Measurements from ENCODE around the gene PVR. TPM values are rescaled to one million over a fixed set of nuclear protein-coding genes. Genes with fewer than 3 reads are reported as not detected.
A peak's percentile ranks its signal among the peaks of the same experiment; 100 is the strongest.

The PVR gene
- total RNA-seq, 1 experiment from 2014 or later: 52.1 TPM

- no TSS peak for BruUV-seq (replicated peaks)
- no peak for DNase-seq
- Histone ChIP-seq H3K36me3 (ENCODE audit: low read depth) (peaks cover 11% of the 10 kb centered on the region; the same call in 1 of the 2 replicates), H3K9me2 (ENCODE audit: insufficient read depth) (no peaks in the 10 kb centered on the region), H3K4me2 (peak overlapping the region; percentile 80; the same call in 1 of the 2 replicates), H3K4me3 (peak overlapping the region; percentile 88; the same call in 1 of the 2 replicates), H3F3A (ENCODE audit: insufficient read depth, low read depth) (peaks cover 31% of the 10 kb centered on the region), H3K27ac (no peak overlapping the region), H3K27me3 (ENCODE audit: insufficient read depth, low read depth) (no peaks in the 10 kb centered on the region), H3K79me2 (ENCODE audit: low read depth) (peaks cover 56% of the 10 kb centered on the region), H3K4me1 (replicated peaks; ENCODE audit: insufficient read depth) (peaks cover 51% of the 10 kb centered on the region), H2AFZ (no peak overlapping the region), H4K20me1 (ENCODE audit: insufficient read depth) (peaks cover 15% of the 10 kb centered on the region), H3K9me3 (ENCODE audit: insufficient read depth, low read depth) (no peaks in the 10 kb centered on the region)
- ChIA-PET POLR2A (ENCODE audit: unreplicated experiment) (interaction anchor here (0.7 kb wide), 1 partner anchor 57 kb away, joined by 6 read pairs; no protein-coding TSS in a partner anchor), CTCF (no interaction called here)
- intact Hi-C loops (cut with micrococcal nuclease; ENCODE audit: unreplicated experiment): no loop called here
- TF ChIP-seq, protein P1, sequence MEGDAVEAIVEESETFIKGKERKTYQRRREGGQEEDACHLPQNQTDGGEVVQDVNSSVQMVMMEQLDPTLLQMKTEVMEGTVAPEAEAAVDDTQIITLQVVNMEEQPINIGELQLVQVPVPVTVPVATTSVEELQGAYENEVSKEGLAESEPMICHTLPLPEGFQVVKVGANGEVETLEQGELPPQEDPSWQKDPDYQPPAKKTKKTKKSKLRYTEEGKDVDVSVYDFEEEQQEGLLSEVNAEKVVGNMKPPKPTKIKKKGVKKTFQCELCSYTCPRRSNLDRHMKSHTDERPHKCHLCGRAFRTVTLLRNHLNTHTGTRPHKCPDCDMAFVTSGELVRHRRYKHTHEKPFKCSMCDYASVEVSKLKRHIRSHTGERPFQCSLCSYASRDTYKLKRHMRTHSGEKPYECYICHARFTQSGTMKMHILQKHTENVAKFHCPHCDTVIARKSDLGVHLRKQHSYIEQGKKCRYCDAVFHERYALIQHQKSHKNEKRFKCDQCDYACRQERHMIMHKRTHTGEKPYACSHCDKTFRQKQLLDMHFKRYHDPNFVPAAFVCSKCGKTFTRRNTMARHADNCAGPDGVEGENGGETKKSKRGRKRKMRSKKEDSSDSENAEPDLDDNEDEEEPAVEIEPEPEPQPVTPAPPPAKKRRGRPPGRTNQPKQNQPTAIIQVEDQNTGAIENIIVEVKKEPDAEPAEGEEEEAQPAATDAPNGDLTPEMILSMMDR (conservative IDR thresholded peaks at IDR 0.05): no peak
- no peak for TF ChIP-seq EZH2 (IDR thresholded peaks at IDR 0.05; ENCODE audit: low read depth)
These were observed 1.3 kb upstream of the PVR start for GRCh38 chr19:44642377-44642776.

GRCh38 chr19:44644402-44645016, 799 bp downstream of the PVR start:
- H3K4me3 ChIP-seq: peak overlapping the region; percentile 88
- intact Hi-C loops (cut with micrococcal nuclease; ENCODE audit: unreplicated experiment): loop anchor here (1.0 kb wide), 1 partner anchor 56 kb away; no protein-coding TSS in a partner anchor
- H3K27me3 ChIP-seq (ENCODE audit: insufficient read depth, low read depth): no peaks in the 10 kb centered on the region
- TF ChIP-seq, protein P1 (conservative IDR thresholded peaks at IDR 0.05): no peak
- no peak for TF ChIP-seq EZH2 (IDR thresholded peaks at IDR 0.05; ENCODE audit: low read depth)
- no peaks in the 10 kb centered on the region for H3K9me3 ChIP-seq (ENCODE audit: insufficient read depth, low read depth)
- peaks cover 29% of the 10 kb centered on the region for H3K36me3 ChIP-seq (ENCODE audit: low read depth)
- H3K9me2 ChIP-seq (ENCODE audit: insufficient read depth): no peaks in the 10 kb centered on the region
- ChIA-PET CTCF (interaction anchor here (0.7 kb wide), 3 partner anchors 17 to 68 kb away, joined by 9 to 11 read pairs (median 10); no protein-coding TSS in a partner anchor), POLR2A (ENCODE audit: unreplicated experiment) (interaction anchor here (0.5 to 1.0 kb wide), 5 partner anchors 19 to 1022 kb away, joined by 3 to 5 read pairs (median 3); no protein-coding TSS in a partner anchor)
- H3K4me2 ChIP-seq: peak overlapping the region; percentile 80
- peaks cover 76% of the 10 kb centered on the region for H3K79me2 ChIP-seq (ENCODE audit: low read depth)
- DNase-seq: peak; percentile 48 to 62
- H3F3A ChIP-seq (ENCODE audit: insufficient read depth, low read depth): peaks cover 49% of the 10 kb centered on the region
- peak overlapping the region; percentile 92 for H3K27ac ChIP-seq
- peaks cover 27% of the 10 kb centered on the region for H4K20me1 ChIP-seq (ENCODE audit: insufficient read depth)
- BruUV-seq (replicated peaks): no TSS peak
- H2AFZ ChIP-seq: peak overlapping the region; percentile 67
- peaks cover 48% of the 10 kb centered on the region for H3K4me1 ChIP-seq (replicated peaks; ENCODE audit: insufficient read depth)

- peaks cover 45% of the 10 kb centered on the region for H3K4me1 ChIP-seq (replicated peaks; ENCODE audit: insufficient read depth)
- H3K36me3 ChIP-seq (ENCODE audit: low read depth): peaks cover 37% of the 10 kb centered on the region
- POLR2A ChIA-PET (ENCODE audit: unreplicated experiment): no interaction called here
- peaks cover 59% of the 10 kb centered on the region for H3F3A ChIP-seq (ENCODE audit: insufficient read depth, low read depth)
- DNase-seq: no peak
- H3K9me3 ChIP-seq (ENCODE audit: insufficient read depth, low read depth): no peaks in the 10 kb centered on the region
- no peak for TF ChIP-seq EZH2 (IDR thresholded peaks at IDR 0.05; ENCODE audit: low read depth)
- TF ChIP-seq, protein P1 (conservative IDR thresholded peaks at IDR 0.05): no peak
- H3K27ac ChIP-seq: no peak overlapping the region; the same call in 1 of the 2 replicates
- peak overlapping the region; percentile 94 for H3K4me2 ChIP-seq
- peaks cover 27% of the 10 kb centered on the region for H4K20me1 ChIP-seq (ENCODE audit: insufficient read depth)
- peaks cover 86% of the 10 kb centered on the region for H3K79me2 ChIP-seq (ENCODE audit: low read depth)
- H3K9me2 ChIP-seq (ENCODE audit: insufficient read depth): no peaks in the 10 kb centered on the region
- CTCF ChIA-PET: no interaction called here
- H3K4me3 ChIP-seq: peak overlapping the region; percentile 60
- no peak overlapping the region for H2AFZ ChIP-seq
- no TSS peak for BruUV-seq (replicated peaks)
- no peaks in the 10 kb centered on the region for H3K27me3 ChIP-seq (ENCODE audit: insufficient read depth, low read depth)
- intact Hi-C loops (cut with micrococcal nuclease; ENCODE audit: unreplicated experiment): no loop called here
These were observed 1.8 kb downstream of the PVR start for GRCh38 chr19:44645407-44646048.
